Articular chondrocyte of knee joint (primary cell): ENCODE data around the gene TMEM106B. TPM values are rescaled to one million over a fixed set of nuclear protein-coding genes. Genes with fewer than 3 reads are reported as not detected.

Source experiments
- total RNA-seq: library from RNA; depleted of rRNA; stranded (reverse); fragments of >200 nt; gene quantifications from 2 replicates; pipeline ENCODE4 v1.2.3, GENCODE V29; 2012

TMEM106B gene
- total RNA-seq = 93.9 and 107 TPM in 2 replicates

GRCh38 chr7:12211054-12211710, at the start of gene TMEM106B:
TMEM106B (plus strand) TSS chr7:12211294; CDS start chr7:12214811, 3,517 bp downstream.

Other genes starting within 250 kb of the TMEM106B start
- 0.11 TPM in 1 of 2 replicates, not detected in the other for gene VWDE, start 192.6 kb downstream of the TMEM106B start, total RNA-seq